GM12872 (cell line): ENCODE results near the gene RIC8B.

Experiments used
- CTCF ChIP-seq: IDR thresholded peaks from 3 replicates; pipeline ENCODE4 v1.5.1; 2011; ENCODE audit warnings: low read depth, mild to moderate bottlenecking, low read length, moderate library complexity; ENCODE audit not compliant: insufficient read depth

The RIC8B gene

GRCh38 chr12:106790020-106790419 lies 15.5 kb downstream of the RIC8B start:
- peak; percentile 23; the same call in 1 of the 3 replicates for TF ChIP-seq CTCF

- TF ChIP-seq CTCF: no peak
Measured at GRCh38 chr12:106791531-106791930, 17.0 kb downstream of the RIC8B start.

GRCh38 chr12:106794369-106794768 lies 19.9 kb downstream of the RIC8B start:
- TF ChIP-seq CTCF: no peak

GRCh38 chr12:106801167-106801708 lies 26.8 kb downstream of the RIC8B start:
- TF ChIP-seq CTCF: no peak

- no peak for TF ChIP-seq CTCF
Measured at GRCh38 chr12:106801830-106802533, 27.5 kb downstream of the RIC8B start.

GRCh38 chr12:106804668-106805067 lies 30.2 kb downstream of the RIC8B start:
- TF ChIP-seq CTCF: no peak

- TF ChIP-seq CTCF: no peak
Measured at GRCh38 chr12:106814714-106815113, 40.2 kb downstream of the RIC8B start.
